Hindlimb muscle (tissue), 1 donor: ENCODE measurements around the gene DCLK1. TPM values are rescaled to one million over a fixed set of nuclear protein-coding genes. Genes with fewer than 3 reads are reported as not detected.
"Not testable (repeated sequence)": the region's sequence is repeated elsewhere in the genome, so short reads cannot be mapped to it uniquely, and the experiment has no call there.

Experiments
- DNase-seq: peaks from one replicate; pipeline ENCODE4 v3.0.0-alpha.2; 2013
- polyA plus RNA-seq: library from polyadenylated mRNA; unstranded; fragments of 120-200 nt; gene quantifications from one replicate; pipeline ENCODE4 v1.2.1, GENCODE V29; 2013; ENCODE audit not compliant: insufficient read length

DCLK1 gene
- polyA plus RNA-seq, 1 donor = 114 TPM

DNA sequence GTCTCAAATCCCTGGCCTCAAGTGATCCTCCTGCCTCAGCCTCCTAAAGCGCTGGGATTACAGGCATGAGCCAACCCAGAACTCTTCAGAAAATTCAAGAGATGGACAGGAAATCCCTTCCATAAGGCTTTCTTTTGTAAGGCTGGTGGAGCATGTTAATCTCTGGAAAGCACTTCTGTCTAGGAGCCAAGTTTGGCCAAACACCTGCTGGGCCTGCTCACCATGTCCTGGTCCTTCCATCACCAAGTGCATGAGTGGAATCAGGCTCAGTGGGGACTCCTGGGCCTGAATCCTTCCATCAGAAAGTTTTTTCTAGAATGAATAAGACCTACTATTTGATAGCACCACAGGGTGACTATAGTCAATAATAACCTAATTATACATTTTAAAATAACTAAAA, 148.0 kb downstream of the DCLK1 start:
- no peak for DNase-seq

- DNase-seq = peak; percentile 94
Observed at GRCh38 chr13:35979361-35979951, 151.7 kb downstream of the DCLK1 start.

DNA sequence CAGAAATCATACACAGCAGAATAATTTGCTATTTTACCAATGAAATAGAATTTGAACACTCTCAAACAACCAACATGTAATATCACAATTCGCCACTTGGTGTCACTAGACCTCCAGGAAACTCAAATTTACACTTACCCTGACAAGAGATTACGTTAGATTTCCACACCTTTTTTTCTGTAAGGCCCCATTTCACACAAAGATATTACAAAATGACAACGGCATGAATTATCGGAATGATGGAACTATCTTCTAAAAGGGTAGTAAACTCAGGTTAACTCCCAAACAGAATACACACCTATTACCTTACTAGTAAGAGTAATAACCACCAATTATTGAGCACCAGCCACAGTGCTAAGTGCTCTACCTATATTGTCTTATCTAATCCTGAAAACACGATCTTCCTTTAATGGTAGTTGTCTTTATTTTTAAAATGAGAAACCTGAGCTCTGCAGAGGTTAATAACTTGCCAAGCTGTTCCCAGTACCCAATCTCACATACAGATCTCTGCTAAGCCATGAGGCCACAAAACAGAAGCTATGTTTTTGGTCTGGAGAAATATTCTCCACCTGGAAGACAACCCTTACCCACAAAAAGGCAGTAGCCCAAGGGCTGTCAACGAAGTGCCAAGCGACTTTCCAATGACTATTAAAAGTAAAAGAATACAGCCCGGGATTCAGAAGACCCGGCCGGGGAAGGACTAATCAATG, 152.4 kb downstream of the DCLK1 start:
- peak; percentile 85 for DNase-seq

- no peak for DNase-seq
Observed at GRCh38 chr13:35977060-35977459, 154.1 kb downstream of the DCLK1 start.

DNA sequence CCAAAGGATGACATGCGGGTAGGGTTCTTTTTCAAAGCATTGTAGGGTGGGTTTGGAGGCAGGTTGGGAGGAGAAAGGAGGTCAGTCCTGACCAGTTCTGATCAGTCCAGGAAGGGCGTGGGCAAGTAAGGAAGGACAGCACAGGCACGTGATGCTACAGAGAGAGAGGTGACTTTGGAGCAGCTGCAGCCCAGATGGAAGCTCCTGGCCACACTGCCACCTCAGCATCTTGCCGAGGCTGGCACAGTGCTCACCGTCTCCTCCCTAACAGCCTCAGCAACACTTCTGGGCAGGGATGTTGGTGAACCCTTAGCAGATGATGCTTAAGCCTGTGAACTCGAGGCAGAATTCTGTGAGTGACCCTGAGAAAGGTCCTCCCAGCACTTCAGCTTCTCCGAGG, 155.1 kb downstream of the DCLK1 start:
- DNase-seq = no peak

DNA sequence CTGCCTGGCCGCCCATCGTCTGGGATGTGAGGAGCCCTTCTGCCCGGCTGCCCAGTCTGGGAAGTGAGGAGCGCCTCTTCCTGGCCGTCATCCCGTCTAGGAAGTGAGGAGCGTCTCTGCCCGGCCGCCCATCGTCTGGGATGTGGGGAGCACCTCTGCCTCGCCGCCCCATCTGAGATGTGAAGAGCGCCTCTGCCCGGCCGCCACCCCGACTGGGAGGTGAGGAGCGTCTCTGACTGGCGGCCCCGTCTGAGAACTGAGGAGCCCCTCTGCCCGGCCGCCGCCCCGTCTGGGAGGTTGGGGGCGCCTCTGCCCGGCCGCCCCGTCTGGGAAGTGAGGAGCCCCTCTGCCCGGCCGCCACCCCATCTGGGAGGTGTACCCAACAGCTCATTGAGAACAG, 164.2 kb downstream of the DCLK1 start:
- DNase-seq = not testable (repeated sequence)

DNA sequence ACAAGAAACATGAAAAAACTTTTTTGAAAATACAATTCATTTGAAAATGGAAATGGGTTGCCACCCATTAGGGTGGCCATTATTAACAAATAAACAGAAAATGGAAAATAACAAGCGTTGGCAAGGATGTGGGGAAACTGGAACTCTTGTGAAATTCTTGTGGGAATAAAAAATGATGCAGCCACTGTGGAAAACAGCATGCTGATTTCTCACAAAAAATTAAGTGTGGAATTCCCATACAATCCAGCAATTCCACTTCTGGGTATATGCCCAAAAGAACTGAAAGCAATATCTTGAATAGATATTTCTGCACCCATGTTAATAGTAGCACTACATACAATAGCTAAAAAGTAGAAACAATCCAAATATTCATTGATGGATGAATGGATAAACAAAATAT, 165.2 kb downstream of the DCLK1 start:
- no peak for DNase-seq

DNA sequence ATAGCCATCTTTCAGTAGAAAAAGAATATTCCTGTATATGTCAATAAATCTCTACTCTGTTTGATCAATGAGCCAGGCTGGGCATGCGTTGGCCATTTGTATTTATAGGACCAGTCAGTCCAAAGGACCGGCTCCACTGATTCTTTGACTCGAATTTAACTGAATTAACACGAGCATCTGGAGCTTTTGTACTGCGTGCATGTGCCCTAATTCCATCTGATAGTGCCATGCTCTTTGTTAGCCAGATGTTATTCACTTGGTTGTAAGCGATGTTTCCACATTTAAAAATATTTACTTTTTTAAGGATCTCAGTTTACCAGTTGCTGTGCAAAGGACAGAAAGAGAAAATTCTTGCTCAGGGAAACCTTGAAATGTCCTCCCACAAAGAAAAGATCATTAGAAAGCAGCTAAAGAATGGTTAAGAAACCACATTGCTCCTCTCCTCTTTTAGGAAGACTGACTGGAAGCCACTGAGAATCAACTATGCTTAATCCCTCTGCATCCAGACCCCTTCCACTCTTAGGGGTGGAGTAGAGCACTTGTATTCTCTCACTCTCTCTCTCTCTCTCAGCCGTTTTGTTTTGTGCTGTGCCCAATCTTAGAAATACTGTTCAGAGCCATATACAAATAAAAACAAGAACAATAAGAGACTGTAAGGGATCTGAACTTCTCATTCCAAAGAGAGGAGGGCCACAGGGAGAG, 165.8 kb downstream of the DCLK1 start:
- DNase-seq = no peak

DNA sequence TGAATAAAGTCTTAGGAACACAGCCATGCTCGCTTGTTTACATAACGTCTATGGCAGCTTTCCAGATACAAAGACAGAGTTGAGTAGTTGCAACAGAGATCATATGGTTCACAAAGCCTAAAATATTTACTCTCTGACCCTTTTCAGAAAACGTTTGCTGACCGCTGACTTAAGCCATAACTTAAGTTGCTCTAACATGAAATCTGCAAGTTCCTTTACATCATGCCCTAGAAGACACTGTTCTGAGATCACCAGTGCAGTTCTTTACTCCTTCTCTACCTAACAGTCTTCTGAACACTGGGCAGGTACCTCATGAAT, 166.4 kb downstream of the DCLK1 start:
- DNase-seq = peak; percentile 39

DNA sequence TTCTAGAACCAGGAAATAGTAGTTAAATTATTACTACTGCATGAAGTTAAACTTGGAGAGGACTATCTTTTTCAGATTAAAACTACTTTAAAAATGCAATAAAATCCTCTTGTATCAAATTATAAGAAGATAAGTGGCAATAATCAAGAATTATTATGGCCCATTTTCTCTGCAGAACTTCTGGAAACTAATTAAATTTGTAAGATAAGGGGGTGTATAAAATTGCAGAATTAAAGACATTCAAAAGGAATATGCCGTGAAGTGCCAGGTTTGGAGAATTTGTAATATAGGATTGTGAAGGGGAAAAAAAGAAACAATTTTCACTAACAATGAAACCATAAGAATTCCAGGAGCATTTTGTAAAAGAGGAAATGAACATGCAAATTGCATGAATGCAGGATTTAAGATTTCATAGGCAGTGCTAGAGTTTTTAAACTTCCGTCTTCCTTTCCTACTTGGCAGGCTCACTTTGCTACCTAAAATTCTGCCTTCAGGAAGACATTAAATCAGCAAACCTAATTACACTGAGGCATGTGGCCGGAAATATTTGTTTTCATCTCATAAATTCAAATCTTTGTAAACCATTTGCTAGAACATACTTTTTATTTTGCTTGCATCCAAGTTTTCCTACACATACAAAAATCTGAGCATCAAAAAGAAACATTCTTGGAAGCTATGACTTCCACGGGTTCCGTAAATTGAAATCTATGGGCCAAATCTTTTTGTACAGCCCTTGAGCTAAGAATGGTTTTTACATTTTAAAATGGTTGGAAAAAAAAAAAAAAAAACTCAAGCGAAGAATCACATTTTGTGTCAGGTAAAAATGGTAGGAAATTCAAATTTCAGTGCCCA, 166.9 kb downstream of the DCLK1 start:
- no peak for DNase-seq

DNA sequence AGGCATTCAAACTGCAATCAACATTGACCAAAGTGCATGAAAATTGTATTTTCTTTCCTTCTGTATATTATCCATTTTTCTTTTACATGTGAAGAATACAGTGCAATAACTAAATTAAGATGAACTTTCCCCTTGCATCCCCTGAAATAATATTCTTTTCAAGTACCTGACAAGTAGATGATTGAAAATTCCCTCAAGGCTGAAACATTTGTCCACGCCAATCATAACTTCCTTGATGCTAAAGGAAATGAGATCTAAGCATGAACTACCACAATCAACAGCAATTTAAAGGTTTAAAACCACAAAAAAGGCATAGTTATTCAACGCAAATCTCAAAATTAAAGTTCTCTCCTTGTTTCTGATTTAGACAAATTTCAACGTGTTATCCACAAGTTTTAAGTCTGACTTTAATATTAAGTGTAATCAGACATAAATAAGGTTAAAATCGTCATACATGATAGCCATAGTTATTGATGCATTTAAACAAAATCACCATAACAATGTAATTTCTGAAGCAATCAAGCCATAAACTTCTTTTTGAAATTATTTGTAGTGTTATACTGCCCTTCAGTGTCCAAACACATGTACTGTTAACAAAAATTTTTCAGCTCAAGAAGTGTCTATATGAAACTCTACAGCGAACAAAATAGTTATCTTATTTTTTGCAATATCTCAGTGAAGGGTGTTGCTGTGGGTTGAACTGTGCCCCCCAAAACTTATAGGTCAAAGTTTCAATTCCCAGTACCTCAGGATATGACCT, 169.5 kb downstream of the DCLK1 start:
- DNase-seq = no peak

- no peak for DNase-seq
Observed at GRCh38 chr13:35961002-35961401, 170.2 kb downstream of the DCLK1 start.

GRCh38 chr13:35957996-35958395, 173.2 kb downstream of the DCLK1 start:
- no peak for DNase-seq

- DNase-seq = peak; percentile 69
Observed at GRCh38 chr13:35957241-35957731, 173.9 kb downstream of the DCLK1 start.

- no peak for DNase-seq
Observed at GRCh38 chr13:35956074-35956473, 175.1 kb downstream of the DCLK1 start.

- peak; percentile 43 for DNase-seq
Observed at GRCh38 chr13:35954207-35954560, 177.0 kb downstream of the DCLK1 start.

DNA sequence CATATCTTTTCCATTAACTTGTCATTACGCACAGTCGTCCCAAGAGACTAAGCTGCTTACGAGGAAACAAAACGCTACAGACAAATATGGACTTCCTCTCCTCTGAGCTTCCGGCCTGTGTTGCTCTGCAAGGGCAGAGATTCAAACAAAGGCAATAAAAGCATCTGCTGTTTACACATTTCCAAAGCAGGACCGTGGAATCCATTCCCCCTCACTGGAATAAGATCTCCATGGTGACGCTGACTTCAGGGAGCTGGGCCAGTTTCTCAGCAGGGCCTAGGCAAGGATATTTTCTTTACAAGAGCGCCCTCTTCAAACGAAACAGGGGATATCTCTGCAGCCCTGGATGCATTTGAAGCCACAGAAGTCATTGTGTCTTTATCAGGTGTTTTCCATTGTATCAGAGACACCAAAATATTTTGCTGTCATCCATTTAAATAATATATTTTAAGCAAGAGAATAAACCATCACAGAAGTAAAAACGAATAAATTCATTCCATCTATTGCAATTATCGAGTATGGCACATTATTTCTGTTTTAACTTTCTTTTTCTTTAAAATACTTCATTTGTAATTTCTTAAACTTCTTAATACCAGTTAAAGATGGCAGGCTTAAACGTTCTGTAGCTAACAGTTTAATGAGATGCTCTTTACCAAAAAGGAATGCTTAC, 177.5 kb downstream of the DCLK1 start:
- DNase-seq = peak; percentile 94

DNA sequence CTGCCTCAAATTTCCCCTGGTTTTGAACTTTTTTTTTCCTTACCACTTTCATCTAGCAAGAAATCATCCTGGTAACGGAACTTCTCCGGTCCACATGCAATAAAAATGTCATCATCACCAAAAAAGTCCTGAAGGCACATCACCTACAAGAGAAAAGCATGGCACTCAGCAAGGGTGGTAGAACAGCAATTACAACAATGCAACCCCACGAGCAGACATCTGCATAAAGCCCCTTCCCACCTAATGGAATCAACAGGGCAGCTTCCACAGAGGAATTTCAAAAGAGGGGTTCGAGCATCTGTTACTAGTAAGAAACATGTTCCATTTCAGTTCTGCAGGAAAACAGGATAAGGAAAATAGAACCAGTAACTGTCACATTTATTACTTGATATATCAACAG, 183.9 kb downstream of the DCLK1 start:
- no peak for DNase-seq

DNA sequence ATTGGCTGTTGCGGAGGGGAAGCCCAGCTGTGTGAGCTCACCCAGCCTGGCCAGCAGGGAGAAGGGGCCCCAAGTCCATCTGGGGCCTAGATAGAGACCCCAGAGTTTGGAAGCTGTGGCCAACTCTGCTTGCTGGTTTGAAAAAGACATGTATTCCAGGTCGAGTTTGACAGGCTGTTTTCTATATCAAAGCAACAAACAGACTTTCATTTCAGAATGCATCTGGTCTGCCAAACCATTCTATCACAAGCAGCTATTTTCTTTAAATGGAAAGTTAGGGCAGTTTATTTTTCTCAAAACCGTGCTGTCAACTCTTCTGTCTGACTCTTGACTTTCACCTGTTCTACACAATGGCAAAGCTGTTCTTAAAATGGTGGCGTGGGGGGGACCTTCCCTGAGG, 185.8 kb downstream of the DCLK1 start:
- DNase-seq = no peak

GRCh38 chr13:35941374-35941773, 189.8 kb downstream of the DCLK1 start:
- DNase-seq = no peak

- no peak for DNase-seq
Observed at GRCh38 chr13:35940734-35941133, 190.4 kb downstream of the DCLK1 start.
